GM19240 (cell line): ENCODE measurements around the gene ZNF20.

ENCODE experiments used
- DNase-seq: peaks from one replicate; pipeline ENCODE4 v3.0.0; 2011; ENCODE audit warnings: low spot score; ENCODE audit not compliant: insufficient read length

ZNF20 gene

DNA sequence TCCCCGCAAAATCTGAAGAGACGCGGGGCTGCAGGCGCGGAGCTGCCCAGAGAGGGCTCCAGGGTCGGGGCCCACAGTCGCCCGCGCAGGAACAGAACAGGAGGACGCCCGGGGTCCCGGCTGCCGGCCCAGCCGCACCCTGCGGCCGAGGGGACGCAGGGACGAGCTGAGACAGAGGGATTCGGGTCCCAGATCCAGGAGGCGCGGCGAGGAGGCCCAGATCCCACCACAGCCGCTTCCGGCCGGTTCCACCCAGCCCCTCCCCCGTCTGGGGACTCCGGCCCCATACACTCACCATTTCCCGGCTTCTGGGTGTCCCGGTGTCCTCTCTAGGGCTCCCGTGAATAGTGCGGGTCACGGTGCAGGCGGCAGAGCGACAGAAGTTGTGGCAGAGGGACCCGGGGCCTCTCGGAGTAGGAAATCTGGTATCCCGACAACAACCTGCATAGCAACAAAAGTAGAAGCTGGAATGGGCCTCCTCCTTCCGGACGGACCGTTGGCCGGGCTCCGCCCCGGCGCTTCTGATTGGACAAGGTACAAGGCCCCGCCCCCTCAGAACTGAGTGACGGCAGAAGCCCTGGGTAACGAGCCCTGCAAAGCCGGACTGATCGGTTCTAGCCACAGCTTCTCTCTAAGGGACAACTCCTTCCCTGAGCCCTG, at the start of gene ZNF20:
TSS of gene ZNF20 (minus strand) at position 466 of the 660 bp plus-strand sequence. CDS start at position 298, 168 bp downstream.
- DNase-seq: peak; percentile 90

DNA sequence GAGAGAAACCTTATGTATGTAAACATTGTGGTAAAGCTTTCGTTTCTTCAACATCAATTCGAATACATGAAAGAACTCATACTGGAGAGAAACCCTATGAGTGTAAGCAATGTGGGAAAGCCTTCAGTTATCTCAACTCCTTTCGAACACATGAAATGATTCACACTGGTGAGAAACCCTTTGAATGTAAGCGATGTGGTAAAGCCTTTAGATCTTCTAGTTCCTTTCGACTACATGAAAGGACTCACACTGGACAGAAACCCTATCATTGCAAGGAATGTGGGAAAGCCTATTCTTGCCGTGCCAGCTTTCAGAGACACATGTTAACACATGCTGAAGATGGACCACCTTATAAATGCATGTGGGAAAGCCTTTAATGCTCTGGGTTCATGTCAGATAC, 47.5 kb upstream of the ZNF20 start:
- DNase-seq: no peak

DNA sequence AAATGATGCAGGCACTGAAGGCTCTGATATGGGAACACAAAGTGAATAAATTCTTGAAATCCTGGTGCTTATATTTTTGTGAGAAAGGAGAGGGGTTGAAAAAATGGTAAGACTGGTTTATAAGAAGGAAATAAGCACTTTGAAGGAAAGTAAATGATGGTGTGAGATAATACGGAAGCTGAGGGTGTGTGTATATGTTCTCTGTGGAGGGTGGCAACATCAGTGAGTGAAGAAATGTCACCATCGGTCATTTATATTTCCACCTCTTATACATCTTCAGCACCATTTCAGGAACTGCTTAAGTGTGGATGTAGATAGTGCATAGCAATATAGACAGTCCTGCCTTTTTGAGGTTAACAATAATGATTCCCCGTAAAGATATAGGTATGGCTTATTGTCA, 40.2 kb upstream of the ZNF20 start:
- DNase-seq: no peak

DNA sequence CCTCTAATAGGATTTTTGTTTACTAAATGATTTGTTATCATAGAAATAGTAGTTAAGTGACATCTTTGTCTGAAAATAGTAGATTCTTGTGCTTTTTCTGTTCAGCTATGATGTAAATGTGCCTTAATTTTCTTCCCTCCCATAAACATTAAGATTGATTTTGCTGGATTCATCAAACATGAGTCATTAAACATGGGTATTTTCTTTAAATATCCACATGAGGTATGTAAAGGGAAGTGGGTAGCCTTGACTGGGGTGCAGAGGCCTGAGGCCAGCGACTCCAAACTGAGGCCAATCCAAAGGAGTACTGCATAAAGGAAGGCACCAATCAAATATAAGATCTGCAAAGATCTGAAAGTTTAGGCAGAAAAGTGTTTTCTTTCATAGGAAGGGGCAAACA, 26.5 kb upstream of the ZNF20 start:
- no peak for DNase-seq

DNA sequence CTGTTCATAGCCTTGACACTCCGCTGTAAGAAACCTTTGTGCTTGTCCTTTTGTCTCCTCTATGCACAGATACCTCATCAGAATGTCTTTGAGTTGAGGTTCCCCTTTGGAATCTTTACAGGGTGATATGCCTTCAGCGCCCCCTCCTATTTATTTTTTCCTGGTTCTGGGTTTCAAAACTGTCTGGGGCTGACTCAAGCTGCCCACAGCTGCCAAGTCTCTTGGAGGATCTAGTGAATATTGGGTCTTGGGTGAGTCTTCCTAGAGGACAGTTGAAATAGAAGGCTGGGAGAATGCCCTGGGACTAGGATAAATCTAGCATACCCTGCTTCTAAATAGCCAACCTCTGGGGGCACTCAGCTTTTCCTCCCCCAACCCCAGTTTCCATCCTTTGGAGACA, 23.7 kb upstream of the ZNF20 start:
- no peak for DNase-seq

DNA sequence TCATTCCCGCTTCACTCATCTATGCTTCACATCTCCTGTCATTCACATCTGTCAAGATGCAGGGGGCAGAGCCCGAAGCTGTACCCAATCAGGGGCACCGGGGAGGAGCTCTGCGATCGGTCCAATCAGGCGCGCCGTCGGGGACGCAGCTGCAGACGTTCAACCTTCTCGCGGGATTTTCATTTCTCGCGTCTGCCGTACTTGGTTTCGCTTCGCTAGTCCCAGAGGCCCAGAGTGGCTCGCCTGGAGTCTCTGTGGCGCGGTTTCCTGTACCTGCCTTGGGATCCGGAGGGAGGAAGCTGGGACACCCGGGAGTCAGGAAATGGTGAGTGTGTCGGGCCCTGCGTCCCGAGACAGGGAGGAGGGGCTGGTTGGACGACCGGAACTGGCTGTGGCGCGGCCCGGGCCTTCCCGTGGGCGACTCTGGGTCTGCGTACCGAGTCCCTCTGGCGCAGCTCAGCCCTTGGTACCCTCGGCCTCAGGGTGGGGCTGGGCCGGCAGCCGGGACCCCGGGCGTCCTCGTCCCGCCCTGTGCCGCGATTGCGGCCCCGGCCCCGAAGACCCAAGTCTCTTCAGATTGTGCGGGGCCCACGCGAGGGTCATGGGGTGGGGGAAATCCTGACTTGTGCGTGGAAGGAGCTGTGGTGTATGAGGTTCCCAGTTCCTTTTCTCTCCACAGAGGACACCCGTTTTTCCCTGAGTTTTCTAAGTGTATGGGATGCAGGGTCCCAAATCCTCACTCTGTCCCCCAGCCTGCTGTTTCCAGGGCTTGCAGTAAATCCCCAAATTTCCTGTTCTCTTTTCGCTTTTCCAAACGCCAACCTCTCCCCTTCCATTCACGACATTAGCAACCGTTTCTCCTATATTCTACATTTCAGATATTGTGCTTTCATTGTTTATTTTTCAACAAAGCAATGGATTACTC, 23.0 kb upstream of the ZNF20 start, which contains the start of gene ZNF136:
TSS of gene ZNF136 (plus strand) at position 215 of the 925 bp plus-strand sequence. CDS start at position 323, 108 bp downstream.
- DNase-seq: peak; percentile 94

DNA sequence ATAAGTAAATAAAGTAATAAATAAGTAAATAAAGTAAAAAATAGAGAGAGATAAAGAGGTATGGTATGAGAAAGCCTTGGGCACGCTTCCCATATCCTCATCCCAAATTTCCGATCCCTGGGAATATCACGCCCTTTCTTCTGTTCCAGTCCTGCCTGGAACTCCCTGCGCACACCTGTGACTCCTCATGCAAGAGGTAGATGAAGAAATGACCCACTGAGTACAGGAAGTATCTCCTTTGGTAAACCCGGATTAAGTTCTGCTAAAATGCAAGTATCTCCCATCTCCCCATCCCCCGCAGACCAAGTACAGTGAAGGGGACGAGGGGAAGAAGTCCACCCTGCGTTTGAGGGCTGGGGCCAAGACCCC, 22.3 kb upstream of the ZNF20 start:
- DNase-seq: no peak

DNA sequence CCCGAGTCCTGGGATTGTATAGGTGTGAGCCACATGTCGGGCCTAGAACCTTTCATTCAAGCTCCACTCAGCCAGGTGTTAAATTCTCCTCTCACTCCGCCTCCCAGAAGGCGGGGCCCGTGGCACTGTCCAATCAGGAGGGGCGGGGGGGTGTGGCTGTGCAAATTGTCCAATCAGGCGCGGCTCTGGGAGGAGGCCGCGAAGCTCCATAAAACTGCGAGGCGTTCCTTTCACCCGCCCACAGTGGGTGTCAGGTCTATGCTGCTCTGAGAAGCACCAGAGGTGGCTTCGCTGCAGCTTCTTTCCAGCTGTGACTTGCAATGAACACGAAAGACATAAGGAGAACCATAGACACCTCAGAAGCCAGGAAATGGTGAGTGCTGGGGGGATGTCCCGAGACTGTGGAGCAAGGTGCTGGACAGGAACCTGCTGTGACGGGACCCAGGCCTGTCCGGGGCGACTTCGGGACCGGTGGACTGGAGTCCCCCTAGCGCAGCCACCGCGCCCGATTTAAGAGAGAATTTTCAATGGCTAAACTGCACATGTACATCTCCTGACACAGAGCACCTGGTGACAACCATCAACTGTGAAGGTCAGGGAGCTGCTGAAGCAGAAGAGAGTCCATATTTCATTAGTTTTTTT, 19.7 kb upstream of the ZNF20 start:
- no peak for DNase-seq

DNA sequence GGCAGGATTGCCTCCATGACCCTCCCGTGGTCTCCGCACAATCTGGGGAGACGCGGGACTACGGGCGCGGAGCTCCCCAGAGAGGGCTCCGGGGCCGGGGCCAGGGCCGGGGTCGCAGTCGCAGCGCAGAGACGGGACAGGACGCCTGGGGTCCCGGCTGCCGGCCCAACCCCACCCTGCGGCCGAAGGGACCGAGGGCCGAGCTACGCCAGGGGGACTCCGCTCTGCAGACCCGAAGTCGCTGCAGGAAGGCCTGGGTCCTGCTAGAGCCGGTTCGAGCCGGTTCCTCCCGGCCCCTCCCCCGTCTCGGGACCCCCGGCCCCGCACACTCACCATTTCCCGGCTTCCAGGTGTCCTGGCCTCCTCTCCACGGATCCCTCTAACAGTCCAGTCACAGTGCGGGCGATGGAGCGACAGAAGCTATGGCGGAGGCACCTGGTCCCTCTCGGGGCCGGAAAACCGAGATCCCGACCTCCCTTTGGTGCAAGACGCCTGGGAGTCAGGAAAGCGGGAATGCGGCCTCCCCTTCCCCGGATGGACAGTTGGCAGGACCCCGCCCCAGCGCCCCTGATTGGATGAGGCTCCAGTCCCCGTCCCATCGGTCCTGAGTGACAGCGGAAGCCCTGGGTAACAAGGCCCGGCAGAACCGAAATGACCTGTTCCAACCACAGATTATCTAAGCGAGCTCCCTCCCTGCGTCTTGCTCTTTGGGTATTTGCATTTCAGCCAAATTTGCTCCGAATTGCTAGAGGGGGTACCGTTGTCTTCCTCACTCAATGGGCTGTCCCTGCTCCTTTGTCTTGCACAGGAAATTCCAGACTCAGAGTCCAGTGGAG, 16.3 kb upstream of the ZNF20 start, which contains the start of gene ZNF625:
TSS of gene ZNF625 (minus strand) at position 512 of the 836 bp plus-strand sequence. CDS start at position 336, 176 bp downstream.
- peak; percentile 53 for DNase-seq

DNA sequence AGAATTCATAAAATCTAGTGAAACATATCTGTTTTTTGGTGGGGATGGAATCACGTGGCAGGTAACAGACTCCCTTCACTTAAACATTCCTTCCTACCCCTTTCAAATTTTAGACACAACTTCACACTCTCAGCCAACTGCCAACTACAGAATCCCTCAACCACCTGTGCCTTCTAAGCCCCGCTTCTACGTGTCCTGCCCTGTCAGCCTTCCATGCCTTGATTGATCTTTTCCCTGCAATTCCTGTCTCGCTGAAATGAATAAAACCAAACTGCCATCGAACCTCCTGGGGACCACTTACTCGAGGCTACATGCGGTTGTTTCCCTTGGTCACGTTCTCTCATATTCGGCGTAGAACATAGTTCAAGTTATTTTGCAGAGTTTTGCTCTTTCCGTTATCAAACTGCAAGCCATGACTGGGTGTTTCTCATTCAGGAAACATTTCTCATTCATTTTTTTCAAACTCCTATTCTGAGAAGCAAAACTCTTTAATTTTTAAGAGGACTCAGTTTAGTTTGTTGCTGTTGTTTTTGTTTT, 15.2 kb upstream of the ZNF20 start:
- DNase-seq: no peak

DNA sequence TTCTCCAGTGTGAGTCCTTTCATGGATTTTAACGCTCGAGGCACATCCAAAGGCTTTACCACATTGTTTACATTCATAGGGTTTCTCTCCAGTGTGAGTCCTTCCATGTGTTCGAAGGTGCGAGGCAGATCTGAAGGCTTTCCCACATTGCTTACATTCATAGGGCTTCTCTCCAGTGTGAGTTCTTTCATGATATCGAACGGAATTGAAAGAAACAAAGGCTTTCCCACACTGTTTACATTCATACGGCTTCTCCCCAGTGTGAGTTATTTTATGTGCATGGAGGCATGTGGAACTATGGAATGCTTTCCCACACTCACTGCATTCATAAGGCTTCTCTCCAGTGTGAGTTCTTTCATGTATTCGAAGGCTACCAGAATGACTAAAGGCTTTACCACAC, 5.2 kb upstream of the ZNF20 start:
- DNase-seq: no peak

DNA sequence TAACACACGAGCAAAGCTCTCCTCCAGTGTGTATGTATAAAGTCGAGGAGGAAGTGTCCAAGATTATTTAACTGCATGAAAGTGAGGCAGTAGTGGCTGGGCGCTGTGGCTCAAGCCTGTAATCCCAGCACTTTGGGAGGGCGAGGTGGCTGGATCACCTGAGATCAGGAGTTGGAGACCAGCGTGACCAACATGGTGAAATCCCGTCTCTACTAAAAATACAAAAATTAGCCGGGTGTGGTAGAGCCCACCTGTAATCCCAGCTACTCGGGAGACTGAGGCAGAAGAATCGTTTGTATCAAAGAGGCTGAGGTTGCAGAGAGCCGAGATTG, 1.2 kb upstream of the ZNF20 start:
- no peak for DNase-seq

DNA sequence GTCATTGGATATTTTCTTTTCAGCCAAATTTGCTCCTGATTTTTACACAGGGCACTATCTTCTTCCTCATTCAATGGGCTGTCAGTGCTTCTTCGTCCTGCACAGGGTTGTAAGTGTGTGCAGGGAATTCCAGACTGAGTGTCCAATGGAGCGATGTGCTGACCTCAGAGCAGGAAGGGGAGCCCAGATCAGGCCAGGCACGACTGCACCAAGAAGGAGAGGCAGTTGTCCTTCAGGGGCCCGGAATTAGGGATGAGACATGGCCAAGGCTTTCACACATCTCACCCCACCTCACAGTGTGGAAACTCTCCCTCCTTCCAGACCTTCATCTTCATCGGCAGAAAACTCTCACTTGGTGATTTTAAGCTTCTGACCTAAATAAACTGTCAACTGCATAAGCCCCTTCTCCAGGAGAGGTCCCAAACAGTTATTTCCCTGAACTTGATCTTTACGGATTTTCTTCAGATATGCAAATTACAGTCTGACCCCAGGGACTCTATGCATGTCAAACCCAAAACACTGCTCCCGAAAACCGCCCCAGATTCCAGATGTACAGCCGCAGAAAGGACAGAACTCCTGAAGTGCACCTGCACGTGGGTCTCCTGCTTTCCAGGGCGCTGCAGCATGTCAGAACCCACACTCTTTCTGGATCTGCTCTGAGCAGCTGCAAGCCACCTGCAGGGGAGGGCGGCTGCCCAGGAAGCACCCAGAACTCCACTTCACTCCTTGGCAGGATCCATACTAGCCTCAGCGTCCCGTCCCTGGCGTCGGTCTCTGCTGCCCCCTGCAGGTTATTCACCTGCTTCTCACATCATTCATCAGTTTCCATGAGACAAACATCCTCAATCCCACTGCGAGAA, 625 bp upstream of the ZNF20 start:
- peak; percentile 43 for DNase-seq

DNA sequence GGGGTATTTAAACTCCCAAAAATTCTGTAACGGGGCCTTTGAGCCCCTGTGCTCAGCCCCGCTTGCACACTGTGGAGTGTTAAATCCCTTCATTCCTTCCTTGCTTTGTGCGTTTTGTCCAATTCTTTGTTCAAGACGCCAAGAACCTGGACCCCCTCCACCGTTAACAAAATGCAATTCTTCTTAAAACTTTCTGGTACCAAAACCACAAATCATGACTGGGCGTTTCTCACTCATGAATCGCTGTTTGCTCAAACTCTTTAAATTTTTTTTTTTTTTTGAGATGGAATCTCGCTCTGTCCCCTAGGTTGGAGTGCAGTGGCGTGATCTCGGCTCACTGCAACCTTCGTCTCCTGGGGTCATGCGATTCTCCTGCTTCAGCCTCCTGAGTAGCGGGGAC, 881 bp downstream of the ZNF20 start:
- DNase-seq: no peak

DNA sequence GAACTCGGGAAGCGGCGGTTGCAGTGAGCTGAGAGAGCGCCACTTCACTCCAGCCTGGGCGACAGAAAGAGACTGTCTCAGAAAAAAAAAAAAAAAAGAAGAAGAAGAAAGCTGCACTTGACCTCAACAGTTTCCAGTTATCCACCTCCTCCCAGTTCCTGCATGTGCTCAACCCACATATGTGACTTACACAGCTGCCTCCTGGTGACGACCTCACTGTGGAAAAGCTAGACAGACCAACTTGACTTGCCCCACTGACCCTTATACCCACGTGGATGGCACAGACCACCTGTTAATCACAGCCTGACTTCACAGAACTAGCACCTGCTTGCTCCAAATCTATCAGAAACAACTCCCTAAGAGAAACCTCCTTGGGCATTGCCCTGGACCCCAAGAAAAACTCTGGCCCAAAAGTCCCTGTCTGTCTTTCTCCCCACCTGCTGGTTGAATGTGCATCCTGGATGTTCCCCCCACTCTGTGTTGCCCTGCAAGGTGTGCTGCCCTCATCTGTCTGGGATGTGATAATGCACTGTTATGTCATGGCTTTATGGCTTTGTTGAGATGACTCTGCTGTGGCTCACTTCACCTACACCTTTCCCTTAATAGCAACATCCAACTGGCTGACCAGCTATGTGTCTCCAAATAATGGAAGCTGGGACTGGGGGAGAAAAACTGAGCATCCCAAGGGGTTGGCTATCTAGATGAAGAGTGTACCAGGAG, 2.8 kb downstream of the ZNF20 start:
- DNase-seq: no peak

DNA sequence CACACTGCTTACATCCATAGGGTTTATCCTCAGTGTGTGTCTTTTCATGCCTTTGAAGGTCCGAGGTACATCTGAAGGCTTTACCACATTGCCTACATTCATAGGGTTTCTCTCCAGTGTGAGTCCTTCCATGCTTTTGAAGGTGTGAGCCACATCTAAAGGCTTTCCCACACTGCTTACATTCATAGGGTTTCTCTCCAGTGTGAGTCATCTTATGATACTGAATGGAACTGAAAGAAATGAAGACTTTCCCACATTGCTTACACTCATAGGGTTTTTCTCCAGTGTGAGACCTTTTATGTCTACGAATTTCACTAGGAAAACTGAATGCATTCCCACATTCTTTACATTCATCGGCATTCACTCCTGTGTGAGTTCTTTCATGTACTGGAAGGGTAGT, 7.1 kb downstream of the ZNF20 start:
- no peak for DNase-seq

DNA sequence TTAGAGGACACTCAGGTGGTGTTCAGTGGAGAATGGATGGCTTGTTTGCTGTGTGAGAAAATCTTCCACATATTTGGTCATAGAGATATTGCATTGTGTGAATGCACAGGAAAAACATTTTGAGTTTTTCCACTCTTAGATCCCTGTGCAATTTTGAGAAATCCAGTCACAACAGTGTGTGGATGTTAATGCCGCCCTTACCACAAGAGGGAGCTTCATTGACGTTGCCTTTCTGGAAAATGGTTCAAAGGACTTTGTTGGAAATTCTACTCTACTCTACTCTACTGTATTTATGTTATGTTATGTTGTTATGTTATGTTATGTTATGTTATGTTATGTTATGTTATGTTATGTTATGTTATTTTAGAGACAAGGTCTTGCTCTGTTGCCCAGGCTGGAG, 13.4 kb downstream of the ZNF20 start:
- no peak for DNase-seq

DNA sequence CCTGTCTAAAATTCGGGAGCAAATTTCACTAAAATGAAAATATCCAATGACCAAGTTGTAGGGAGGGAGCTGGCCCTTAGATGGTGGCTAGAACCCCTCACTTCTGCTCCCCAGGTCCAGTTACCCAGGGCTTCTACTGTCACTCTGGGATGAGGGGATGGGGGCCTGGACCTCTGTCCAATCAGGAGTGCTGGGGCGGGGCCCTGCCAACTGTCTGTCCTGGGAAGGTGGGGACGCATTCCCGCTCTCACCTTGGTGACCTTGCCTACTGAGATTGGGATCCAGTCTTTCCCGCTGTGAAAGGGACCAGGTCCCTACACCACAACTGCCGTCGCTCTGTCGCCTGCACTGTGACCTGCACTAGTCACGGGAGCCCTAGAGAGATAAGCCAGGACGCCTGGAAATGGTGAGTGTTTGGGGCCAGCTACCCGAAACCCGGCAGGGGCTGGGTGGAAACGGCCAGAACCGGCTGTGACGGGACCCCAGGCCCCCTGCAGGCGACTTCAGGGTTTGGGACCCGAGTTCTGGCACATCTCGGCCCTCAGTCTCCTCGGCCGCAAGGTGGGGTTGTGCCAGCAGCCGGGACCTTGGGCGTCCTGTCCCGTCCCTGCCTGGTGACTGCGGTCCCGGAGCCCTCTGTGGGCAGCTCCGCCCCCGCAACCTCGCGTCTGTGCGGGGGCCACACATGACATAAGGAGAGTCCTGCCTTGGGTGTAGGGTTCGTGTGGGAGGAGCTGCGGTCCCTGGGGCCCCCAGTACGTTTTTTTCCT, 22.8 kb downstream of the ZNF20 start:
- no peak for DNase-seq

DNA sequence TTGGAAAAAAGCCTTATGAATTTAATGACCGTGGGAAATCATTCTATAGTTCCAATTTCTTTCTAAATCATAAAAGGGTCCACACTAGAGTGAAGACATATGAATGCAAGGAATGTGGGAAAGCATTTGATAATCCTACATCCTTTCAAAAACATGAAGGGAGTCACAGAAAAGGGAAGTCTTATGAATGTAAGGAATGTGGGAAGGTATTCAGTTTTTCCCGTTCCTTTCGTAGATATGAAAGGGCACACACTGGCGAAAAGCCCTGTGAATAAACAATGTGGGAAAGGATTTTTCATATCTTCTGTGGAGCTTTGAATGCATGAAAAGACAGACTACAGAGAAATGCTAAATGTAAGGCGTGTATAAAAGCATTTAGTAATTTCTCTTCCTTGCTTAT, 27.0 kb downstream of the ZNF20 start:
- no peak for DNase-seq
